A673 (cell line): ENCODE measurements around the gene PPP1R7. TPM values are rescaled to one million over a fixed set of nuclear protein-coding genes. Genes with fewer than 3 reads are reported as not detected.

ENCODE experiments used
- BruUV-seq: library from RNA; stranded (reverse); fragments of 400-500 nt; replicated peaks from 2 replicates; lab custom pipeline; 2021; lab: Mats Ljungman, UMichigan
- CTCF ChIA-PET: fragments of 300-600 bp; sonication (Branson Sonifier 250); formaldehyde crosslinking; loops from one replicate; lab custom pipeline; 2022; ENCODE audit warnings: antibody characterized with exemption; lab: Charles Lee
- POLR2A ChIA-PET: fragments of 300-600 bp; sonication (Branson Sonifier 250); formaldehyde crosslinking; loops from one replicate; lab custom pipeline; 2022; ENCODE audit warnings: antibody characterized with exemption; ENCODE audit not compliant: low non-redundant PET; lab: Charles Lee
- DNase-seq: peaks from one replicate; pipeline ENCODE4 v3.0.0-alpha.2; 2015; ENCODE audit warnings: low spot score
- H3K27ac ChIP-seq: fragments of 200-600 bp; sonication (generic); 2 replicates; pipeline ENCODE4 v1.5.1; 2016; ENCODE audit warnings: mixed run types, low read depth, mild to moderate bottlenecking, mixed read lengths, antibody characterized with exemption, low read length; ENCODE audit not compliant: poor library complexity, severe bottlenecking
- H3K27me3 ChIP-seq: fragments of 200-600 bp; sonication (generic); replicated peaks from 2 replicates; pipeline ENCODE4 v1.6.1; 2017; ENCODE audit warnings: mixed run types, low read depth, mild to moderate bottlenecking, mixed read lengths, antibody characterized with exemption, low read length; ENCODE audit not compliant: insufficient read depth, poor library complexity
- H3K36me3 ChIP-seq: fragments of 200-600 bp; sonication (generic); 2 replicates; pipeline ENCODE4 v1.6.1; 2016; ENCODE audit warnings: mixed run types, mild to moderate bottlenecking, mixed read lengths, antibody characterized with exemption, low read length; ENCODE audit not compliant: insufficient read depth, poor library complexity, severe bottlenecking
- H3K4me1 ChIP-seq: fragments of 200-600 bp; sonication (generic); 2 replicates; pipeline ENCODE4 v1.6.1; 2017; ENCODE audit warnings: mixed run types, mild to moderate bottlenecking, mixed read lengths, antibody characterized with exemption, low read length; ENCODE audit not compliant: insufficient read depth, poor library complexity, severe bottlenecking
- H3K4me3 ChIP-seq: fragments of 200-600 bp; sonication (generic); 2 replicates; pipeline ENCODE4 v1.5.1; 2016; ENCODE audit warnings: low read depth, mixed run types, mild to moderate bottlenecking, mixed read lengths, low read length; ENCODE audit not compliant: poor library complexity, severe bottlenecking
- H3K9me3 ChIP-seq: fragments of 200-600 bp; sonication (generic); 2 replicates; pipeline ENCODE4 v1.6.1; 2016; ENCODE audit warnings: mixed run types, low read depth, mild to moderate bottlenecking, mixed read lengths, antibody characterized with exemption, low read length; ENCODE audit not compliant: poor library complexity, severe bottlenecking
- CTCF ChIP-seq: fragments of 300-800, 200-600 bp; sonication (generic); conservative IDR thresholded peaks from 2 replicates; pipeline ENCODE4 v1.5.1; 2017; ENCODE audit warnings: low read depth, mild to moderate bottlenecking, antibody characterized with exemption, low read length, moderate library complexity, mixed read lengths
- EZH2 ChIP-seq: fragments of 200-600 bp; sonication (generic); IDR thresholded peaks from 2 replicates; pipeline ENCODE4 v1.6.1; 2017; ENCODE audit warnings: borderline replicate concordance, low read depth, mild to moderate bottlenecking, mixed read lengths, antibody characterized with exemption, low read length; ENCODE audit not compliant: poor library complexity, severe bottlenecking
- intact Hi-C: fragments of 100-400 bp; cut with micrococcal nuclease; formaldehyde crosslinking; loops from one replicate; pipeline ENCODE4 v1.10.0; 2022; ENCODE audit not compliant: unreplicated experiment
- total RNA-seq: library from RNA; stranded (reverse); gene quantifications from 2 replicates; pipeline ENCODE4 v1.2.3, GENCODE V29; 2021

PPP1R7 gene
- total RNA-seq, 1 experiment from 2014 or later, result 70.7 TPM

GRCh38 chr2:241168366-241168765, 18.1 kb downstream of the PPP1R7 start:
- no peaks in the 10 kb centered on the region for H3K4me1 ChIP-seq
- intact Hi-C loops, result no loop called here
- peaks cover 25% of the 10 kb centered on the region for H3K36me3 ChIP-seq
- CTCF ChIA-PET, result no interaction called here
- POLR2A ChIA-PET, result no interaction called here
- no TSS peak for BruUV-seq
- no peak overlapping the region for H3K27ac ChIP-seq
- TF ChIP-seq EZH2 (no peak), CTCF (no peak)
- H3K27me3 ChIP-seq, result no peaks in the 10 kb centered on the region
- no peaks in the 10 kb centered on the region for H3K9me3 ChIP-seq
- H3K4me3 ChIP-seq, result no peak overlapping the region
- DNase-seq, result no peak

- ChIA-PET POLR2A (no interaction called here), CTCF (no interaction called here)
- Histone ChIP-seq H3K4me1 (no peaks in the 10 kb centered on the region), H3K4me3 (no peak overlapping the region), H3K27ac (no peak overlapping the region), H3K27me3 (no peaks in the 10 kb centered on the region), H3K9me3 (no peaks in the 10 kb centered on the region), H3K36me3 (peaks cover 10% of the 10 kb centered on the region)
- DNase-seq, result no peak
- TF ChIP-seq EZH2 (no peak), CTCF (no peak)
- intact Hi-C loops, result no loop called here
- BruUV-seq, result no TSS peak
Measured at GRCh38 chr2:241173557-241173956, 23.3 kb downstream of the PPP1R7 start.

GRCh38 chr2:241177526-241178334, 27.5 kb downstream of the PPP1R7 start:
- H3K4me3 ChIP-seq, result no peak overlapping the region
- intact Hi-C loops, result no loop called here
- no peaks in the 10 kb centered on the region for H3K9me3 ChIP-seq
- H3K4me1 ChIP-seq, result no peaks in the 10 kb centered on the region
- BruUV-seq, result no TSS peak
- TF ChIP-seq CTCF (no peak), EZH2 (no peak)
- ChIA-PET POLR2A (no interaction called here), CTCF (no interaction called here)
- H3K27ac ChIP-seq, result no peak overlapping the region
- DNase-seq, result no peak
- no peaks in the 10 kb centered on the region for H3K36me3 ChIP-seq
- no peaks in the 10 kb centered on the region for H3K27me3 ChIP-seq
